Smooth muscle cell of the brain vasculature (primary cell): ENCODE results near the gene NHERF2.

Experiments
- DNase-seq: peaks from one replicate; pipeline ENCODE4 v3.0.0-alpha.2; 2012; ENCODE audit warnings: low read depth, low spot score

NHERF2 gene

DNA sequence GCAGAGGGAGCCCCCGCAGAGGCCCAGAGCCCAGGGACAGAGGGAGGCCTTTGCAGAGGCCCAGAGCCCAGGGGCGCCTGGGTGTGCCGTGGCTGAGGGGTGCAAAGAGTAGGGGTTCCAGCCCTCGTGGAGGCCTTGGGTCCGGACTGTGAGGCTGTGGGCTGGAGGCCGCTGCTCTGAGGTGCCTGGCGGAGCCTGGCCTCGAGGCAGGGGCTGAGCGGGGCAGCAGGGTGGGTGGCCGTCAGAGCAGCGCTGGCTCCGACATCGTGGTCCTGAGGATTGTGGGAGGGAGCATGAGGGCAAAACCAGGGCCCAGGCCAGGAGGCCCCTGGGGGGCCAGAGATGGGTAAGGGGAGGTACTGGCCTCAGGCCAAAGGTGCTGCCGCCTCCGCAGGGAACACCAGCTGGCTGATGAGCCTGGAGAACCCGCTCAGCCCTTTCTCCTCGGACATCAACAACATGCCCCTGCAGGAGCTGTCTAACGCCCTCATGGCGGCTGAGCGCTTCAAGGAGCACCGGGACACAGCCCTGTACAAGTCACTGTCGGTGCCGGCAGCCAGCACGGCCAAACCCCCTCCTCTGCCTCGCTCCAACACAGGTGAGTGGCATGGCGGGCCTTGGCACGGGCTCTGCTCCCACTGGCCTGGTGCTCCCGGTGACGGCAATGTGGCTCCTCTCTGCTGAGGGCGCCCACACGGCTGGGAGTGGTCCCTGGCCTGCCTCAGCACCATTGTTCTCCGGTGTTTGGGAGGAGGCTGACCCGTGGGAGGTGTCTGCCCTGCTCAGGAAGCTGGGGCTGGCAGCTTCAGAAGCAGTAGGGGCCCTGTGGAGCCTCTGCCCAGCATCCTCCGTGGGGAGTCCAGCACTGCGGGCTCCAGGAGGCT is 54.7 kb downstream of the NHERF2 start:
- no peak for DNase-seq

- DNase-seq: no peak
These were observed 55.7 kb downstream of the NHERF2 start for GRCh38 chr16:2082171-2082982.

DNA sequence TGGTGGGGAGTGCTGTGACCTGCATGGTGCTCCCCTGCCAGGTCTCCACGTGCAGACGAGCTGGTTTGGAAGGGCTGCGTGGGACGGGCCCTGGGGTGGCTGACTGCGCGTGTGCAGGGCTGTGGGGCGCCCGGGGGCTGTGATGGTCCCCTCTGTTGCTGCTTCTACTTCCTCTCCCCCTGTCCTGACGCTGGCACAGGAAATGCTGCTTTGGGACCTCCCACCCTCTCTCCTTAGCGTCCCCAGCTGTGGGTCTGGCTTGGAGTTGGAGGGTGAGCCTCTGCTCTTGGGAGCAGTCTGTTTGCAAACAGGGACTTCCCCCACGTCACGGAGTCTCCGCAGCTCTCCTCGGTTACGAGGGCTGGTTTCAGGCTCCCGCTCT is 56.3 kb downstream of the NHERF2 start:
- DNase-seq: no peak

DNA sequence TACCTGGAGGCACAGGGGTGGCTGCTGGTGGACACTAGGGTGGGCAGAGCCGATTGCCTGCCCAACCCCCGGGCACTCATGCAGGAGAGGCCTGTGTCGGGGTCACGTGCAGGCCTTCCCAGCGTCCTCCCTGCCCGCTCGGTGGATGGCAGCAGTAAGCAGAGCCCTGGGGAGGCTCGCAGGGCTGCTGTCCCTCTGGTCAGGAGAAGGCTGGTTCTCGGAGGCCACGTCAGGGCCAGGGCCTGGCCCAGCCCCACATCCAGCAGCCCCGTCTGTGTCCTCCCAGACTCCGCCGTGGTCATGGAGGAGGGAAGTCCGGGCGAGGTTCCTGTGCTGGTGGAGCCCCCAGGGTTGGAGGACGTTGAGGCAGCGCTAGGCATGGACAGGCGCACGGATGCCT is 56.7 kb downstream of the NHERF2 start:
- no peak for DNase-seq

DNA sequence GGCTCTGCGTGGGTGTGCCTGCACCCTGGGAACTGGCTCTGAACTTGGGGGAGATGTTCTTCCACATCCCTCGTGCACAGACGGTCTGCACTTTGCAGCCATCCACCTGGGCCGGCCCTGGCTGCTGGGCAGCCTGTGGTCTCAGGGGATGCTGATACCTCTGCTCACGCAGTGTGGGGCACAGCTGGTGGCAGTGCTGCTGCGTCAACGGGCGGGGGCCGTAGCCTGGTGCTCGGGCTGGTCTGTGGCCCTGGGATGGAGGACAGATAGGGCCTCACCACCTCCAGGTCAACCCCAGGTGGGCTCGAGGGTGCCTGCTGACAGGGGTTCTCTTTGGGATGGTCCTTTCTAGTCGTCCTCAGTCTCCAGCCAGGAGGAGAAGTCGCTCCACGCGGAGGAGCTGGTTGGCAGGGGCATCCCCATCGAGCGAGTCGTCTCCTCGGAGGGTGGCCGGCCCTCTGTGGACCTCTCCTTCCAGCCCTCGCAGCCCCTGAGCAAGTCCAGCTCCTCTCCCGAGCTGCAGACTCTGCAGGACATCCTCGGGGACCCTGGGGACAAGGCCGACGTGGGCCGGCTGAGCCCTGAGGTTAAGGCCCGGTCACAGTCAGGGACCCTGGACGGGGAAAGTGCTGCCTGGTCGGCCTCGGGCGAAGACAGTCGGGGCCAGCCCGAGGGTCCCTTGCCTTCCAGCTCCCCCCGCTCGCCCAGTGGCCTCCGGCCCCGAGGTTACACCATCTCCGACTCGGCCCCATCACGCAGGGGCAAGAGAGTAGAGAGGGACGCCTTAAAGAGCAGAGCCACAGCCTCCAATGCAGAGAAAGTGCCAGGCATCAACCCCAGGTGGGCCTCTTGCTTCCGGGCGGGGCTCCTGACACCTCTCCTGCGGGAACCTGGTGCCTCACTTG is 57.4 kb downstream of the NHERF2 start:
- DNase-seq: no peak

- DNase-seq: no peak
These were observed 58.4 kb downstream of the NHERF2 start for GRCh38 chr16:2084895-2085625.

- no peak for DNase-seq
These were observed 59.0 kb downstream of the NHERF2 start for GRCh38 chr16:2085669-2086068.

- DNase-seq: no peak
These were observed 59.5 kb downstream of the NHERF2 start for GRCh38 chr16:2086106-2086742.

GRCh38 chr16:2086812-2087747 is 60.4 kb downstream of the NHERF2 start:
- no peak for DNase-seq

- DNase-seq: no peak
These were observed 61.3 kb downstream of the NHERF2 start for GRCh38 chr16:2087748-2088631.
